SK-N-SH treated with all-trans-retinoic acid at 6 μM for 48 hours (cell line): Measurements from ENCODE around the gene DNMBP.

Experiments
- BACH2 ChIP-seq: fragments of 250-450 bp; sonication (Bioruptor Pico); IDR thresholded peaks from 2 replicates; pipeline ENCODE4 v1.9.0; 2021; ENCODE audit warnings: mild to moderate bottlenecking, borderline replicate concordance
- CSRNP3 ChIP-seq: fragments of 250-450 bp; sonication (Bioruptor Pico); IDR thresholded peaks from 2 replicates; pipeline ENCODE4 v1.5.1; 2021; ENCODE audit warnings: mild to moderate bottlenecking, moderate library complexity
- ESRRG ChIP-seq: fragments of 250-450 bp; sonication (Bioruptor Pico); IDR thresholded peaks from 2 replicates; pipeline ENCODE4 v1.6.1; 2021; ENCODE audit warnings: mild to moderate bottlenecking
- PATZ1 ChIP-seq: fragments of 250-450 bp; sonication (Bioruptor Pico); IDR thresholded peaks from 2 replicates; pipeline ENCODE4 v1.8.0; 2020; ENCODE audit warnings: mild to moderate bottlenecking, moderate library complexity, borderline replicate concordance
- SNAI2 ChIP-seq: fragments of 250-450 bp; sonication (Bioruptor Pico); IDR thresholded peaks from 2 replicates; pipeline ENCODE4 v1.5.0; 2020; ENCODE audit warnings: mild to moderate bottlenecking, moderate library complexity
- ZFP3 ChIP-seq: fragments of 250-450 bp; sonication (Bioruptor Pico); IDR thresholded peaks from 2 replicates; pipeline ENCODE4 v1.5.0; 2020; ENCODE audit warnings: mild to moderate bottlenecking, moderate library complexity
- ZFP30 ChIP-seq: fragments of 450-650 bp; formaldehyde crosslinking; IDR thresholded peaks from 2 replicates; pipeline ENCODE4 v1.5.0; 2022; ENCODE audit warnings: mild to moderate bottlenecking, moderate library complexity
- TF ChIP-seq, protein P1 (sequence below): fragments of 250-450 bp; sonication (Bioruptor Pico); IDR thresholded peaks from 2 replicates; pipeline ENCODE4 v1.8.0; 2021; ENCODE audit warnings: low read depth, mild to moderate bottlenecking, moderate library complexity, borderline replicate concordance
- TF ChIP-seq, protein P2 (sequence below): fragments of 250-450 bp; sonication (Bioruptor Pico); IDR thresholded peaks from 2 replicates; pipeline ENCODE4 v1.5.1; 2020; ENCODE audit warnings: low read depth, mild to moderate bottlenecking, moderate library complexity

DNA sequence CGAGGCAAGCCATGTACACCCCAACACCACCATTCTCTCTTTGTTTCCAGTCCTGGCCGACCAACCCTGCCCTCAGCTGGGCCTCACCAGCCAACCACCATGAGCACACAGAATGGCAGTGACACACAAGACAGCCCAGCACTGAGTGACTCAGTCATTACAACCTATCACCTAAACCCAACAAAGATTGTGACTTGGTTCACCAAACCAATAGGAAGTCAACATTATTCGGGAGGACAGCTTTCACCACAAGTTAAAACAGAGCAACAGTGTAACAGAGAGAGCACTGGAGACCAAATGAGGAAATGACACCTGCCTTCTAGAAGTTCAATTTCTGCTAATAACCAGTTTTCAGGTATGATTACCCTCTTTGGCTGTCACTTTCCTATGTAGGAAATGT lies 72.1 kb downstream of the DNMBP start:
- TF ChIP-seq PATZ1 (CRISPR knock-in tag) (no peak), ZFP30 (CRISPR knock-in tag) (no peak), ZFP3 (CRISPR knock-in tag) (no peak), CSRNP3 (CRISPR knock-in tag) (no peak), ESRRG (no peak), BACH2 (CRISPR knock-in tag) (no peak), SNAI2 (CRISPR knock-in tag) (no peak)
- TF ChIP-seq, protein P1, sequence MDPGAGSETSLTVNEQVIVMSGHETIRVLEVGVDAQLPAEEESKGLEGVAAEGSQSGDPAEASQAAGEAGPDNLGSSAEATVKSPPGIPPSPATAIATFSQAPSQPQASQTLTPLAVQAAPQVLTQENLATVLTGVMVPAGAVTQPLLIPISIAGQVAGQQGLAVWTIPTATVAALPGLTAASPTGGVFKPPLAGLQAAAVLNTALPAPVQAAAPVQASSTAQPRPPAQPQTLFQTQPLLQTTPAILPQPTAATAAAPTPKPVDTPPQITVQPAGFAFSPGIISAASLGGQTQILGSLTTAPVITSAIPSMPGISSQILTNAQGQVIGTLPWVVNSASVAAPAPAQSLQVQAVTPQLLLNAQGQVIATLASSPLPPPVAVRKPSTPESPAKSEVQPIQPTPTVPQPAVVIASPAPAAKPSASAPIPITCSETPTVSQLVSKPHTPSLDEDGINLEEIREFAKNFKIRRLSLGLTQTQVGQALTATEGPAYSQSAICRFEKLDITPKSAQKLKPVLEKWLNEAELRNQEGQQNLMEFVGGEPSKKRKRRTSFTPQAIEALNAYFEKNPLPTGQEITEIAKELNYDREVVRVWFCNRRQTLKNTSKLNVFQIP: no peak
- TF ChIP-seq, protein P2, sequence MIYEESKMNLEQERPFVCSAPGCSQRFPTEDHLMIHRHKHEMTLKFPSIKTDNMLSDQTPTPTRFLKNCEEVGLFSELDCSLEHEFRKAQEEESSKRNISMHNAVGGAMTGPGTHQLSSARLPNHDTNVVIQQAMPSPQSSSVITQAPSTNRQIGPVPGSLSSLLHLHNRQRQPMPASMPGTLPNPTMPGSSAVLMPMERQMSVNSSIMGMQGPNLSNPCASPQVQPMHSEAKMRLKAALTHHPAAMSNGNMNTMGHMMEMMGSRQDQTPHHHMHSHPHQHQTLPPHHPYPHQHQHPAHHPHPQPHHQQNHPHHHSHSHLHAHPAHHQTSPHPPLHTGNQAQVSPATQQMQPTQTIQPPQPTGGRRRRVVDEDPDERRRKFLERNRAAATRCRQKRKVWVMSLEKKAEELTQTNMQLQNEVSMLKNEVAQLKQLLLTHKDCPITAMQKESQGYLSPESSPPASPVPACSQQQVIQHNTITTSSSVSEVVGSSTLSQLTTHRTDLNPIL (CRISPR knock-in tag): no peak
